ENCODE measurements around the gene LONP2. TPM values are rescaled to one million over a fixed set of nuclear protein-coding genes. Genes with fewer than 3 reads are reported as not detected.

The LONP2 gene
- total RNA-seq, 2 donors from 2014 or later = 62.4 to 69.2 TPM

GRCh38 chr16:48317614-48318315, 73.7 kb downstream of the LONP2 start:
- no peak for DNase-seq
- no peak overlapping the region for H3K9ac ChIP-seq (ENCODE audit: low read depth in 2 of 2, low read length in 2 of 2)
- TF ChIP-seq, protein P1, sequence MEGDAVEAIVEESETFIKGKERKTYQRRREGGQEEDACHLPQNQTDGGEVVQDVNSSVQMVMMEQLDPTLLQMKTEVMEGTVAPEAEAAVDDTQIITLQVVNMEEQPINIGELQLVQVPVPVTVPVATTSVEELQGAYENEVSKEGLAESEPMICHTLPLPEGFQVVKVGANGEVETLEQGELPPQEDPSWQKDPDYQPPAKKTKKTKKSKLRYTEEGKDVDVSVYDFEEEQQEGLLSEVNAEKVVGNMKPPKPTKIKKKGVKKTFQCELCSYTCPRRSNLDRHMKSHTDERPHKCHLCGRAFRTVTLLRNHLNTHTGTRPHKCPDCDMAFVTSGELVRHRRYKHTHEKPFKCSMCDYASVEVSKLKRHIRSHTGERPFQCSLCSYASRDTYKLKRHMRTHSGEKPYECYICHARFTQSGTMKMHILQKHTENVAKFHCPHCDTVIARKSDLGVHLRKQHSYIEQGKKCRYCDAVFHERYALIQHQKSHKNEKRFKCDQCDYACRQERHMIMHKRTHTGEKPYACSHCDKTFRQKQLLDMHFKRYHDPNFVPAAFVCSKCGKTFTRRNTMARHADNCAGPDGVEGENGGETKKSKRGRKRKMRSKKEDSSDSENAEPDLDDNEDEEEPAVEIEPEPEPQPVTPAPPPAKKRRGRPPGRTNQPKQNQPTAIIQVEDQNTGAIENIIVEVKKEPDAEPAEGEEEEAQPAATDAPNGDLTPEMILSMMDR (IDR thresholded peaks at IDR 0.05) = no peak
- H3K36me3 ChIP-seq = no peaks in the 10 kb centered on the region
- H3K4me1 ChIP-seq = no peaks in the 10 kb centered on the region
- H3K9me3 ChIP-seq = no peaks in the 10 kb centered on the region
- no peak overlapping the region for H3K27ac ChIP-seq
- intact Hi-C loops (cut with DNase I) = no loop called here
- H3K27me3 ChIP-seq = no peaks in the 10 kb centered on the region
- H3K4me3 ChIP-seq = no peak overlapping the region

DNA sequence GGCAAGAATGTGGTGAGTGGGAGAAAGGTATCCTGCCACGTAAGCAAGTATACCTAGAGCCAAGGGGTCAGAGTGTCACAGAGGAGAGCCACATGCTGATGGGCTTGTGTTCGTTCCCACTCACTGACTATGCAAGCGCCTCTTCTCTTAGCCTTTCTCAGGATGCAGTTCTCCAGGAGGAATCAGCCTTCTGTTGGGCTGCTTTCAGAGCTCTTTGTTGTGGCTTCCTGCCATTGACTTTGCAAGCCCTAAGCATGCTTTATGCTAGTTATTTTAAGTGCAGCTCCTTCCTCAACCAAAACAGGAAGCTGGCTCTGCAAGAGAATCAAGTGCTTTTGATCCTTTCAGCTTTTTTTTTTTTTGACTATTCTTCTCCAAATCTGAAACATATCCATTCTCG, 74.5 kb downstream of the LONP2 start:
- H3K27ac ChIP-seq = no peak overlapping the region
- no peaks in the 10 kb centered on the region for H3K27me3 ChIP-seq
- H3K9ac ChIP-seq (ENCODE audit: low read depth in 2 of 2, low read length in 2 of 2) = no peak overlapping the region
- TF ChIP-seq, protein P1 (IDR thresholded peaks at IDR 0.05) = no peak
- H3K36me3 ChIP-seq = no peaks in the 10 kb centered on the region
- intact Hi-C loops (cut with DNase I) = no loop called here
- no peak for DNase-seq
- no peak overlapping the region for H3K4me3 ChIP-seq
- no peaks in the 10 kb centered on the region for H3K4me1 ChIP-seq
- H3K9me3 ChIP-seq = no peaks in the 10 kb centered on the region

DNA sequence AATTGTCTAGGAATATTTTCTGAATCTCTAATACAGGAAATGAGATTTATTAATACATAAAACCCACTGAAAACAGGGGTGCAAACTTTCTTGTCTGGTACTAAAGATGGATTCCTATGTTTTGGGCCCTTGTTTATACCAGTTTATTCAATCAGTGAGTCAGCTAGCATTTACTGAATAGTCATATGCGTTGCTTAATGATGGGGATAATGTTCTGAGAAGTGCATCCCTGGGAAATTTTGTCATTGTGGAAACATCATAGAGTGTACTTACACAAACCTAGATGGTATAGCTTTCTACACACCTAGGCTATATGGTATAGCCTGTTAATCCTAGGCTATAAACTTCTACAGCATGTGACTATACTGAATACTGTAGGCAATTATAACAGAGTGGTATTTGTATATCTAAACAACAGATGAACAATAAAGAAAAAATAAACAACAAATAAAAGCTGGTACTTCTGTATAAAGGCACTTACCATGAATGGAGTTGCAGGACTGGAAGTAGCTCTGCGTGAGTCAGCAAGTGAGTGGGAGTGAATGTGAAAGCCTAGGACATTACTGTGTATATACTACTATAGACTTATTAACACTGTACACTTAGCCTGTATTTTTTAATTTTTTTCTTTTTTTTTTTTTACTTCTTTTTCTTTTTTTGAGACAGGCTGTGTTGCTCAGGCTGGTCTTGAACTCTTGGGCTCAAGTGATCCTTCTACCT, 77.4 kb downstream of the LONP2 start:
- TF ChIP-seq, protein P1 (IDR thresholded peaks at IDR 0.05) = no peak
- DNase-seq = no peak
- no peak overlapping the region for H3K4me3 ChIP-seq
- H3K27me3 ChIP-seq = no peaks in the 10 kb centered on the region
- H3K9me3 ChIP-seq = no peaks in the 10 kb centered on the region
- no peak overlapping the region for H3K9ac ChIP-seq (ENCODE audit: low read depth in 2 of 2, low read length in 2 of 2)
- H3K4me1 ChIP-seq = no peaks in the 10 kb centered on the region
- H3K27ac ChIP-seq = no peak overlapping the region
- no peaks in the 10 kb centered on the region for H3K36me3 ChIP-seq
- intact Hi-C loops (cut with DNase I) = no loop called here

- Histone ChIP-seq H3K4me1 (no peaks in the 10 kb centered on the region), H3K4me3 (no peak overlapping the region), H3K9ac (ENCODE audit: low read depth in 2 of 2, low read length in 2 of 2) (no peak overlapping the region), H3K27me3 (no peaks in the 10 kb centered on the region), H3K9me3 (no peaks in the 10 kb centered on the region), H3K27ac (no peak overlapping the region), H3K36me3 (no peaks in the 10 kb centered on the region)
- TF ChIP-seq, protein P1 (IDR thresholded peaks at IDR 0.05) = no peak
- intact Hi-C loops (cut with DNase I) = no loop called here
- DNase-seq = no peak
Observed at GRCh38 chr16:48323783-48324775, 80.0 kb downstream of the LONP2 start.

GRCh38 chr16:48326915-48327314, 82.8 kb downstream of the LONP2 start:
- DNase-seq = no peak
- no peaks in the 10 kb centered on the region for H3K4me1 ChIP-seq
- H3K9ac ChIP-seq (ENCODE audit: low read depth in 2 of 2, low read length in 2 of 2) = no peak overlapping the region
- no peaks in the 10 kb centered on the region for H3K36me3 ChIP-seq
- no peak overlapping the region for H3K4me3 ChIP-seq
- H3K27ac ChIP-seq = no peak overlapping the region
- H3K27me3 ChIP-seq = no peaks in the 10 kb centered on the region
- H3K9me3 ChIP-seq = no peaks in the 10 kb centered on the region
- intact Hi-C loops (cut with DNase I) = no loop called here
- TF ChIP-seq, protein P1 (IDR thresholded peaks at IDR 0.05) = no peak
